Thymus (tissue), 11 donors: ENCODE results near the gene DBNDD1. TPM values are rescaled to one million over a fixed set of nuclear protein-coding genes. Genes with fewer than 3 reads are reported as not detected.

ENCODE experiments used
- DNase-seq, 9 donors: peaks; one replicate each; pipeline ENCODE4 v3.0.0-alpha.2; 2013; ENCODE audit warnings: low spot score in 9 of 9, low read depth in 6 of 9, missing footprints in 1 of 9
- H3K27ac ChIP-seq, 2 donors: one replicate each; pipeline ENCODE4 v1.5.1; 2013; ENCODE audit warnings: control low read depth in 1 of 2, low read depth in 1 of 2, low read length in 1 of 2, mild to moderate bottlenecking in 1 of 2, moderate library complexity in 1 of 2
- H3K27me3 ChIP-seq, 2 donors: one replicate each; pipeline ENCODE4 v1.5.1; 2013; ENCODE audit warnings: low read length in 1 of 2; ENCODE audit not compliant: control insufficient read depth in 2 of 2, insufficient read depth in 1 of 2
- H3K36me3 ChIP-seq, 2 donors: one replicate each; pipeline ENCODE4 v1.5.1; 2013; ENCODE audit warnings: low read length in 1 of 2, mild to moderate bottlenecking in 1 of 2, moderate library complexity in 1 of 2; ENCODE audit not compliant: control insufficient read depth in 2 of 2, insufficient read depth in 2 of 2
- H3K4me1 ChIP-seq, 2 donors: one replicate each; pipeline ENCODE4 v1.5.1; 2013; ENCODE audit warnings: low read length in 2 of 2; ENCODE audit not compliant: control insufficient read depth in 2 of 2, insufficient read depth in 2 of 2
- H3K4me3 ChIP-seq, 2 donors: one replicate each; pipeline ENCODE4 v1.5.1; 2013; ENCODE audit warnings: low read length in 2 of 2, control low read depth in 1 of 2, mild to moderate bottlenecking in 1 of 2
- H3K9me3 ChIP-seq, 2 donors: one replicate each; pipeline ENCODE4 v1.5.1; 2013; ENCODE audit warnings: low read length in 1 of 2, mild to moderate bottlenecking in 1 of 2; ENCODE audit not compliant: control insufficient read depth in 2 of 2, insufficient read depth in 1 of 2
- WGBS: extraction: QIAGEN DNeasy Blood & Tissue Kit; methylation state at CpG from one replicate; pipeline ENCODE4 v1.1.7; 2013; 5-methylcytosine and 5-hydroxymethylcytosine counted together
- polyA plus RNA-seq: library from polyadenylated mRNA; stranded (reverse); fragments of 200-250 nt; gene quantifications from one replicate; pipeline ENCODE4 v1.2.3, GENCODE V29; 2013
- total RNA-seq: library from RNA; stranded (reverse); fragments of 120-200 nt; gene quantifications from one replicate; pipeline ENCODE4 v1.2.4, GENCODE V29; 2013
- donor health status: healthy.

Gene DBNDD1
- total and polyA plus RNA-seq, 2 donors: 0.52 to 1.9 TPM

- H3K9me3 ChIP-seq: peaks cover 0 to 8% of the 10 kb centered on the region in 2 donors
- WGBS: 97% methylated on average over 7 of the region's 7 CpGs
- H3K27ac ChIP-seq: no peak overlapping the region
- no peak overlapping the region for H3K4me3 ChIP-seq
- no peaks in the 10 kb centered on the region for H3K27me3 ChIP-seq
- no peaks in the 10 kb centered on the region for H3K4me1 ChIP-seq
- no peak for DNase-seq
- peaks cover 51 to 81% of the 10 kb centered on the region in 2 donors for H3K36me3 ChIP-seq
Observed at GRCh38 chr16:89990799-89991198, 28.5 kb downstream of the DBNDD1 start.

- peaks cover 54 to 74% of the 10 kb centered on the region in 2 donors for H3K36me3 ChIP-seq
- WGBS: 96% methylated on average over 11 of the region's 11 CpGs
- no peak overlapping the region for H3K4me3 ChIP-seq
- H3K27ac ChIP-seq: no peak overlapping the region
- DNase-seq: no peak
- no peaks in the 10 kb centered on the region for H3K9me3 ChIP-seq
- no peaks in the 10 kb centered on the region for H3K4me1 ChIP-seq
- H3K27me3 ChIP-seq: no peaks in the 10 kb centered on the region
Observed at GRCh38 chr16:89988951-89989350, 30.3 kb downstream of the DBNDD1 start.

GRCh38 chr16:89987169-89987568 lies 32.1 kb downstream of the DBNDD1 start:
- Histone ChIP-seq H3K36me3 (peaks cover 57 to 76% of the 10 kb centered on the region in 2 donors), H3K9me3 (no peaks in the 10 kb centered on the region), H3K4me1 (no peaks in the 10 kb centered on the region), H3K27me3 (no peaks in the 10 kb centered on the region), H3K27ac (no peak overlapping the region), H3K4me3 (no peak overlapping the region)
- 98% methylated on average over 7 of the region's 7 CpGs for WGBS
- no peak for DNase-seq

GRCh38 chr16:89986600-89986999 lies 32.7 kb downstream of the DBNDD1 start:
- DNase-seq: no peak
- Histone ChIP-seq H3K36me3 (peaks cover 59 to 76% of the 10 kb centered on the region in 2 donors), H3K27ac (no peak overlapping the region)

GRCh38 chr16:89985219-89985618 lies 34.0 kb downstream of the DBNDD1 start:
- Histone ChIP-seq H3K27ac (no peak overlapping the region), H3K4me3 (no peak overlapping the region), H3K9me3 (no peaks in the 10 kb centered on the region), H3K27me3 (no peaks in the 10 kb centered on the region), H3K4me1 (no peaks in the 10 kb centered on the region), H3K36me3 (peaks cover 62 to 72% of the 10 kb centered on the region in 2 donors)
- WGBS: 98% methylated on average over 10 of the region's 10 CpGs
- DNase-seq: no peak

More at GRCh38 chr16:89986600-89986999, 32.7 kb downstream of the DBNDD1 start:
- H3K4me3 ChIP-seq: no peak overlapping the region
- H3K9me3 ChIP-seq: no peaks in the 10 kb centered on the region
- no peaks in the 10 kb centered on the region for H3K27me3 ChIP-seq
- H3K4me1 ChIP-seq: no peaks in the 10 kb centered on the region
- WGBS: 98% methylated on average over 13 of the region's 13 CpGs

GRCh38 chr16:89984216-89984615 lies 35.0 kb downstream of the DBNDD1 start:
- H3K4me3 ChIP-seq: no peak overlapping the region
- no peaks in the 10 kb centered on the region for H3K9me3 ChIP-seq
- 93% methylated on average over 7 of the region's 7 CpGs for WGBS
- DNase-seq: no peak
- no peaks in the 10 kb centered on the region for H3K4me1 ChIP-seq
- no peak overlapping the region for H3K27ac ChIP-seq
- H3K36me3 ChIP-seq: peaks cover 66 to 71% of the 10 kb centered on the region in 2 donors
- H3K27me3 ChIP-seq: no peaks in the 10 kb centered on the region

GRCh38 chr16:89983536-89983935 lies 35.7 kb downstream of the DBNDD1 start:
- Histone ChIP-seq H3K36me3 (peaks cover 64 to 67% of the 10 kb centered on the region in 2 donors), H3K9me3 (no peaks in the 10 kb centered on the region), H3K4me3 (no peak overlapping the region), H3K27ac (no peak overlapping the region), H3K4me1 (no peaks in the 10 kb centered on the region), H3K27me3 (no peaks in the 10 kb centered on the region)
- WGBS: 89% methylated on average over 15 of the region's 15 CpGs
- no peak for DNase-seq

GRCh38 chr16:89982318-89982717 lies 36.9 kb downstream of the DBNDD1 start:
- Histone ChIP-seq H3K27me3 (no peaks in the 10 kb centered on the region), H3K4me1 (no peaks in the 10 kb centered on the region), H3K27ac (no peak overlapping the region), H3K36me3 (peaks cover 61 to 77% of the 10 kb centered on the region in 2 donors), H3K9me3 (no peaks in the 10 kb centered on the region), H3K4me3 (no peak overlapping the region)
- no peak for DNase-seq
- 92% methylated on average over 9 of the region's 9 CpGs for WGBS

- H3K27ac ChIP-seq: no peak overlapping the region
- H3K9me3 ChIP-seq: no peaks in the 10 kb centered on the region
- whole genome bisulfite sequencing: 96% methylated on average over 8 of the region's 8 CpGs
- no peaks in the 10 kb centered on the region for H3K27me3 ChIP-seq
- H3K36me3 ChIP-seq: peaks cover 53 to 70% of the 10 kb centered on the region in 2 donors
- H3K4me3 ChIP-seq: no peak overlapping the region
- no peaks in the 10 kb centered on the region for H3K4me1 ChIP-seq
- DNase-seq: no peak
Observed at GRCh38 chr16:89981414-89981813, 37.8 kb downstream of the DBNDD1 start.

GRCh38 chr16:89974870-89975269 lies 44.4 kb downstream of the DBNDD1 start:
- Histone ChIP-seq H3K36me3 (peaks cover 5 to 23% of the 10 kb centered on the region in 2 donors), H3K9me3 (peaks cover 0 to 15% of the 10 kb centered on the region in 2 donors), H3K27me3 (no peaks in the 10 kb centered on the region), H3K27ac (no peak overlapping the region), H3K4me1 (peaks cover 3 to 19% of the 10 kb centered on the region in 2 donors), H3K4me3 (no peak overlapping the region)
- no peak for DNase-seq
- 96% methylated on average over 2 of the region's 2 CpGs for WGBS
